Measurements from ENCODE around the gene UQCC5.
"Not testable (repeated sequence)": the region's sequence is repeated elsewhere in the genome, so short reads cannot be mapped to it uniquely, and the experiment has no call there.

The UQCC5 gene

GRCh38 chr3:52521881-52522650, 14.3 kb upstream of the UQCC5 start:
- no peak for DNase-seq (ENCODE audit: low read depth in 2 of 2, low spot score in 1 of 2)

GRCh38 chr3:52522651-52523251, 13.7 kb upstream of the UQCC5 start:
- DNase-seq (ENCODE audit: low read depth in 2 of 2, low spot score in 1 of 2): no peak

- DNase-seq (ENCODE audit: low read depth in 2 of 2, low spot score in 1 of 2): no peak
Measured at GRCh38 chr3:52523386-52524257, 12.8 kb upstream of the UQCC5 start.

GRCh38 chr3:52524258-52524751, 12.1 kb upstream of the UQCC5 start:
- DNase-seq (ENCODE audit: low read depth in 2 of 2, low spot score in 1 of 2): no peak

DNA sequence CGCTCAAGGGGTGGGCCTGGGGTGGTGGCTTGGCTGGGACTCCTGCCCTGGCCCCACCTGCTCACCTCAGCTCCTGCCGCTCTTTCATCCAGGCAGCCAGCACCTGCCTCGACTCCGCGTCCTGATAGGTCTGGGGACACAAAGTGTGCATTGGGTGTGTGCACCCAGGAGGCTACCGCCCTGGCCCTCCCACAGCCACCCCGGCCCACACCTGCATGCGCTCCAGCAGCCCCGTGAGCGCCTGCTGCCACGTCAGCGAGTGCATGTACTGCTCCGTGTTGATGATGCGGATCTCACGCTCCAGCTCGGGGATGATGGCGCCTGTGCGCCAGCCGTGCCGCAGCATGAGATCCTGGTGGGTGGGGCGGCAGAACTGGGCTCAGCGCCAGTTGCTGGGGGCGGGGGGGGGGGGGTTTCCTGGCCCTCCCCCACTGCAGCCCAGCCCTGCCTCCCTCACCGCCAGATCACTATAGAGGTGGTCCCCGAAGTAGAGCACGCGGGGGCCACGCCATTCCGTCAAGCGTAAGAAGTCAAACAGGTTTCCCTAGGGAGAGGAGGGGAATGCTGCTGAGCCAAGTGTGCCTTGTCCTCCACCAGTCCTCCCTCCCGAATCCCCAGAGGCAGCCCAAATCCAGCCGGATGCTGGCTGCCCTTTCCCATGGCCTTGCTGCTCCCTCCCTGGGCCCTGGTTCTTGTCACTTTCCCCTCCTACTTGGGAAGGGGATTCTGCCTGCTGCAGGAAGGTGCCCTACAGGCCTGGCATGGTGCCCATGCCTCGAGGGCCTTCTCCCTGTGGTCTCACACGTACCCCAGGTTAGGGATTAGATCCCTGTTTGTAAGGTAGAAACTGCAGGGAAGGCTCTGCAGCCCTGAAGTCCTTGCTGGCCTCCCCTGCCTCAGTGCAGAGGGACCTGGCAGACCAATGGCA, 11.4 kb upstream of the UQCC5 start:
- no peak for DNase-seq (ENCODE audit: low read depth in 2 of 2, low spot score in 1 of 2)

- no peak for DNase-seq (ENCODE audit: low read depth in 2 of 2, low spot score in 1 of 2)
Measured at GRCh38 chr3:52525680-52526561, 10.5 kb upstream of the UQCC5 start.

- not testable (repeated sequence) for DNase-seq (ENCODE audit: low read depth in 2 of 2, low spot score in 1 of 2)
Measured at GRCh38 chr3:52526671-52527038, 9.8 kb upstream of the UQCC5 start.

DNA sequence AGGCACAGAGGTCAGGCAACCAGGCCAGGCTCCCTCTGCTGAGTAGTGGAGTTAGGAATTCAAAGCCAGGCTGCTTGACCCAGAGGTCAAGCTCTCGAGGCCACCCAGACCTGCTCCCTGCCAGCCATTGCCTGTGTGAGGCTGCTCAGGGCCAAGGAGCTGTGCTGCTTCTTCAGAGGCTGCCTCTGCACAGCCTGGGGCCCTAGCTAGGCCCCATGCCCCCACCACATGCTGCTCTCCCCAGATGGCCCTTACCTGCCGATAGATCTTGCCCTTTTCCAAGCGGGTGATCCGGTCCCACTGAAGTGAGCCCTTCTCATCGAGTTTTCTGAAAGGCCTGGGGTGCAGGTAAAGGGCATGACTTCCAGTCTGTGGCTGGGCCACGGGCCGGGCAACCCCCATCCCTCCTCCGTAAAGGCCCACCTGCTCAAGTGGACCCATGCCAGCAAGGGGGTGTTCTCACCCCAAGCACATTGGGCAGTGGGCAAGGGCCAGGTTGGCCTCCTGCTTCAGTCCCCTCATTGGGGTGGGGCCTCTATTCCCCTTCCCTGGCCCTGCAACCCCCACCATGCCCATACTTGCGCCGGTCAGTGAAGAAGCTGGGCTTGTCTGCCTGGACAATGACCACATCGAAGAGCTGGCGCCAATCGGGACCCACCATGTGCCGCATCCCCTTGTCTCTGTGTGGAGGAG, 9.2 kb upstream of the UQCC5 start:
- no peak for DNase-seq (ENCODE audit: low read depth in 2 of 2, low spot score in 1 of 2)

GRCh38 chr3:52527732-52528585, 8.4 kb upstream of the UQCC5 start:
- no peak for DNase-seq (ENCODE audit: low read depth in 2 of 2, low spot score in 1 of 2)

DNA sequence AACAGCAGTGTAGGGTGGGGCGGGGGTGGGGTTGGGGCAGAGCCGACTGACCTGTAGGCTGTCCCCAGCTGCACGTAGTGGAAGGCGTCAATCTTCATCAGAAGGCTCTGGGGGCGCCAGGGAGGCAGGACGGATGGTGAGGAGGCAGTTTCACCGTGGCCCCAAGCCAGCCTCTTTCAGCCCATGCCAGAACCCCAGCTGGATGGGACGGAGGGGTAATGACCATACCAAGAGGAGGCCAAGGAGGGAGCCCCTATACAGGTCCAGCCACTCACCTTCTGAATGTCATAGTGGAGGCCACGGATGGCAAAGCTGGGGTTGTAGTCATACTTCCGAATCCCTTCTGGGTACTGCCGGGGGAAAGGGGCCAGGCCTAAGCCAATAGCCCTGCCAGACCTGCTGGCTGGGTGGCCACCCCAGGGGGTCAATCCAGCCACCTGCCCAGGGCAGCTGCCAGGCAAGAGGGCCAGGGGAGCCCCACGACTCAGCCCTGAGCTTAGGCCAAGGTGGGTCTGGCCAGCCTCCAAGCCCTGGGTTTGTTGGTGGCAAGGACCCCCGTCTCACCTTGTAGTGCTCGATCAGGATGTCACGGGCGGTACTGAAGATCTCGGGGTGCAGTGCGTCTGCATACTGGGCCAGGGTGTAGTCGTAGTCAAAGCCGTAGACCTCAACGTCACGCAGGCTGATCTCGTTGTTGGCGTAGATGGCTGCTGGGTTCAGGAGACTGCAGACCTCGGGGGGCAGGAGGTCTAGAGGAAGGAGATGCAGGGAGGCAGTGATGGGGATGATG, 7.6 kb upstream of the UQCC5 start:
- DNase-seq (ENCODE audit: low read depth in 2 of 2, low spot score in 1 of 2): no peak

- DNase-seq (ENCODE audit: low read depth in 2 of 2, low spot score in 1 of 2): no peak
Measured at GRCh38 chr3:52529376-52530333, 6.8 kb upstream of the UQCC5 start.

GRCh38 chr3:52530918-52531826, 5.2 kb upstream of the UQCC5 start:
- DNase-seq (ENCODE audit: low read depth in 2 of 2, low spot score in 1 of 2): no peak

- no peak for DNase-seq (ENCODE audit: low read depth in 2 of 2, low spot score in 1 of 2)
Measured at GRCh38 chr3:52531860-52532516, 4.4 kb upstream of the UQCC5 start.

GRCh38 chr3:52532517-52532837, 3.9 kb upstream of the UQCC5 start:
- no peak for DNase-seq (ENCODE audit: low read depth in 2 of 2, low spot score in 1 of 2)
